ENCODE measurements around the gene TMEM63A.

TMEM63A gene

DNA sequence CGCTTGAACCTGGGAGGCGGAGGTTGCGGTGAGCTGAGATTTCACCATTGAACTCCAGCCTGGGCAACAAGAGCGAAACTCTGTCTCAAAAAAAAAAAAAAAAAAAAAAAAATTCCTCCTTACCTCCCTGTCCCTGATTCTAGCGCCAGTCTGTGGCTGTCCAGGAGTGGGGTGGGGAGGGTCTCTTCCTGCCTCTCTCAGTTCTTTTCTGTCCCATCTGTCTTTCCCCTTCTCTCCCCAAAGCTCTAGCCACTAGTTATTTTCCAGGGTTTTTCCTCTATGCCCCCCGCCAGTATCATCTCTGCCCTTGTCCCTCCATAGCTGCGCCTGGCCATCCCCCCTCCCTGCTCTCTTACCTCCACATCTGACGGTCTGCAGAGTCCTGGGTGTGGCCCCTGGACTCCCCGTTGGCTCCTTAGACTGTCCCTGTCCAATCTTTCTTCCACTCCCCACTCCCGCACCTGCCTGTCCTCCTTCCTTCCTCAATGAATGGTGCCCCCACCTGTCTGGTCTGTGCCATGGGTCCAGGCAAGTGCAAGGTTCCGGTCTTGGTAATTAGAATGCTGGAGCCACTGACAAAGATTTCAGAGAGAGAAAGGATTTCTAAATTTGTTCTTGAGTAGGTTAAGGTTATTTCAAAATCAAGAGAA is 1.6 kb upstream of the TMEM63A start:
- no peak for DNase-seq

DNA sequence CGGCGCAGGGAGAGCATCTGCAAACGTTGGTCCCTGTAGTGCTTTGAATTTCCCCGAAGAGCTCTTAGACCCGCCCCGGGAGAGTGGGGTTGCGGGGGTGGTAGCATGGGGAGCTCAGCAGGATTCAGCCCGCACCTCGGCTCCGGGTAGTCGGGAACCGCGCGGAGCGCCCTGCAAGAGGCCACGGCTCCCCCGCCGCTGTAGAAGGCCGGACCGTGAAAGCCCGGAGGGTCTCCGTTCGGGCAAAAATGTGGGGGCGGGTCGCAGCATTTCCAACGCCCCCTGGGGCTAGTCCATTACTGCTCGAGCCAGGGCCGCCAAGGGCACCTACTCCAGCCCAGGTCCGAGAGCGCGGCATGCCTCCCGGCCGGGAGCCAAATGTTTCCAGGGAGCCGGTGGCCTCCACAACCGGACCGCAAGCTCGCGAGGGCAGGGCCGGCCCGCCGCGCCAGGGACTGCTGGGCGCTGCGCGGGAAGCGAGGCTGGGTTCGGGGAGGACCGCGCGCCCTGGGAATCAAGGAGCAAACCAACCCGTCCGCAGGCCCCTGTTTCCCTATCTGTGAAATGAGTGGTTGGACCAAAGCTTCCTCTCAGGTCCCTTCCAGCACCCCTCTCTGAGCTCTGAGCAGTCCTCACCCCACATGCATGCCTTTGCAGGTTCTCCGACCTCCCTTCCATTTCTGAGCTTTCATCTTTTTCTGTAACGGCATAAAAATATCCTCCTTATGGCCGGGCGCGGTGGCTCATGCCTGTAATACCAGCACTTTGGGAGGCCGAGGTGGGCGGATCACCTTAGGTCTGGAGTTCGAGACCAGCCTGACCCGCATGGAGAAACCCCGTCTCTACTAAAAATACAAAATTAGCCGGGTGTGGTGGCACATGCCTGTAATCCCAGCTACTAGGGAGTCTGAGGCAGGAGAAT is 775 bp upstream of the TMEM63A start:
- DNase-seq, result peak; percentile 39

GRCh38 chr1:225881081-225881958 is 860 bp downstream of the TMEM63A start:
- DNase-seq, result peak; percentile 50

- DNase-seq, result no peak
These were observed 1.5 kb downstream of the TMEM63A start for GRCh38 chr1:225880636-225881035.

DNA sequence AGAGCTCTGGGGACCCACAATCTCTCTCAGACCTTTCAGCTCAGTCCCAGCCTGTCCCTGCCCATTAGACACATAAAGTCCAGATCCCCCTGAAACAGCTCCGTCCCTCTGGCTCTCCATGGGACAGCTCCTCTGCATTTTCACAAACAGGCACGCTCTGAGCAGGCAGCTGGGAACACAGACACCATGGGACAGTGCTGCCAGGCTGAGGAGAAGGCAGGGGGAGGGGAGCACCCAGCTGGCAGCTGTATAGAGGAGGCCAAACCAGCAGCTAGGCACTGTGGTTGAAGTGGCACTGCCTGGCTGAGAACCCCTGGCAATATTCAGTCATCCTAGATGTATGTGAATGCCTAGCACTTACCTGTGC is 2.0 kb downstream of the TMEM63A start:
- no peak for DNase-seq

DNA sequence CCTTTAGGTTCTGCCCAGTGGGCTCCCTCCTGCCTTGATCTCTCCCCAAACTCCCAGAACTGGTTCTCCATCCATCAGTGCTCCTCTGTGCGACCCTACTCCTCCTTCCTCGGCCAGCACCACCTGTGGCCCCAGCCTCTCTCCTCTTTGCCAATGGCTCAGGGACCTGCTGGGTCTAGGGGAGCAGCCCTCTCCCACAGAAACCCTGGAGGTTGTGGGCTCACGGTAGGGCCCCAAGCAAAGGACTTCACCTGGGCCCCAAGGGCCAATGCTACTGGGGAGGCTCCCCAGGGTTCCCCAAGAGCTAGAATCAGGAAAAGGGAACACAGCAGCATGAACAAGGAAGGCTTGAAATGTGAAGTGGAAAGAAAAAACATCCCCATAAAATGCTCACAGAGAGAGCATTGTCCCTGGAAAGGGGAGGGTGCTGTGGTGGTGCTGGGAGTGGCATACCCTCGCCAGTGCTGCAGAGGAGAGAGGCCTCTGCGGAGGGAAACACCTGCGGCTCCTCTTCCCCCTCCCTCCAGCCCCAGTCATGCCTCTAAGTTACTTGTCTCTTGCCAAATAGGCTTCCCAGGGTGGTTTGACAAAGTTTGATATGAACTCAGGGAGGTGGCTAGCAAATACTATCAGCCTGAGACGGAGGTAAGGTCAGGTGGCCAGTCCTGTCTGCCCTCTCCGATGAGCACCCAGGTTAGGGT is 2.5 kb downstream of the TMEM63A start:
- DNase-seq, result peak; percentile 47

DNA sequence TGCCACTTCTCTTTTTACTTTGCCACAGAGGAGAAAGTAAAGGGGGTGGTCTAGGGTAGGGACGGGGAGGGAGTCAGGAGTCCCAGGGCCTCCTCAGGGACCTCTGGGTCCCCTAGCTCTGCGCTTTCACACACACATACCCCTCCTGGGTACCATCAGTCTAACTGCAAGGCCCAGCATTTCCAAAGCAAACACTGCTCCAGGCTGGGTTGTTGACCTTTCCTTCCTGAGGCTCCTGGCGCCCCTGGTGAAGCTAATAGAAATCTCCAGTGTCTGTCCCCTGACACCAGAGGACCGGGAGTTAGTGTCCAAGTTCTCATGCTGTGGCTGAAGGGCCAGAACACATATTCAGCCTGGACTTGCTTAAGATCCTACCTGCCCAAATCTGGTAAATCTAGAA is 3.9 kb downstream of the TMEM63A start:
- no peak for DNase-seq

DNA sequence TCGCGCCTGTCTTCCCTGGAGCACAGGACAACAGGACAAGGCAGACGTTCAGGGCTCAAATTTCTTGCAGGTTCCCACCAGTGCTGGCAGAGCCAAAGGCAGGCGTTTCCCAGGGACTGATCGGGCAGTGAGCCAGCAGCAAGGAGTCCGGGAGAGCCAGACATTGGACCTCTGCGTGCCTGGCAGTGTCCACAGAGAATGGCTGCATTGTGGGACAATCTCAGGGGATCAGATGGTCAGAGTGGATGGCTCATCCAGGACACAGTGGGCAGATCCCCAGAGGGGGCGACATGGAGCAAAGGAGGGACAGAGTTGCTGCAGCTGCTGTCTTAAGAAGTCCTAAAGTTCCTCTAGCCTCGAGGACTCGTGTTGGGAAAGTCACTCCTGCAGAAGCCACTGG is 4.6 kb downstream of the TMEM63A start:
- no peak for DNase-seq

DNA sequence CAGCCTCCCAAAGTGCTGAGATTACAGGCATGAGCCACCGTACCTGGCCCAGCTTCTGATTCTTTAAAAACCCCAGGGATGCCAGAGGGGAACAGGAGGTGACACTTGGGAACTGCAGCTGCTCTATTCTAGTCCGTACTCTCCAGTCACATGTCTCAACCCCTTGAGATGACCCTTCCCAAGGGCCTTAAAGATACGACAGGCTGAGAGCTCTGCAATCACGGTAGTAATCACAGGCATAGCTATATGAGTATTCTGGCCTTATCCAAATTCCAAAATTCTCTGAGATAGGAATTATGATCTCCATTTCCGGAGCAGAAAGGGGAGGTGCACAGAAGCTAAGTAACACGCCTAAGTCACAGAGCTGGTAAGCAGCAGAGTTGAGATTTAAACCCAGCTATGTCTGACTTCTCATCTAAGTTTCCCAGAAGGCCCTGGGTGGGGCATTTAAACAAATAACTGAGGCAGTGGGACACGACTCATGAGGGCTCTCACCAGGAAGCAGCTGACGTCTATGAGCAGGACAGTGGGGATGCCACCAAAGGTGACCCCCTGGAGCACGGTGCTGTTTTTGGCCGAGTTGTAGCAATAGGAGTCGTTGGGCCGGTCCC is 5.2 kb downstream of the TMEM63A start:
- DNase-seq, result no peak

GRCh38 chr1:225875044-225875815 is 7.0 kb downstream of the TMEM63A start:
- DNase-seq, result no peak

DNA sequence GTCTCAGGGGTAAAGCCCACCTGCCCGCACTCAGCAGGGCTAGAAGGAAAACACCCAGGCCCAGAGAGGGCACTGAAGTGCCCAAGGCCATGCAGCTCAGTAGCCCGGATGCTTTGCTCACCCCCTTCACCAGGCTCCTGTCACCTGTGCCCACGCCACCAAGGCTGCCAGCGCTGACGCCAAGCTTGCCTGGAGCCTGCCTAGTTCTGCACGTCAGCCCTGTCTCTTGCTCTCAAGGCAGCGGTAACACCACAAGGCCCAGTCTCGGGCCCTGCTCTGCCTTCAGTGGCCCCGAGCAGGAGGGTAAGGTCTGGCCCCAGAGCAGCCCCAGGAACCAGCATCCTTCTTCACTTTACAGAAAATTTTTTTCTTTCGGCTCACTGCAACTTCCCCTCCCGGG is 7.7 kb downstream of the TMEM63A start:
- DNase-seq, result no peak

- no peak for DNase-seq
These were observed 8.8 kb downstream of the TMEM63A start for GRCh38 chr1:225873281-225873850.

GRCh38 chr1:225872075-225872430 is 10.1 kb downstream of the TMEM63A start:
- no peak for DNase-seq

DNA sequence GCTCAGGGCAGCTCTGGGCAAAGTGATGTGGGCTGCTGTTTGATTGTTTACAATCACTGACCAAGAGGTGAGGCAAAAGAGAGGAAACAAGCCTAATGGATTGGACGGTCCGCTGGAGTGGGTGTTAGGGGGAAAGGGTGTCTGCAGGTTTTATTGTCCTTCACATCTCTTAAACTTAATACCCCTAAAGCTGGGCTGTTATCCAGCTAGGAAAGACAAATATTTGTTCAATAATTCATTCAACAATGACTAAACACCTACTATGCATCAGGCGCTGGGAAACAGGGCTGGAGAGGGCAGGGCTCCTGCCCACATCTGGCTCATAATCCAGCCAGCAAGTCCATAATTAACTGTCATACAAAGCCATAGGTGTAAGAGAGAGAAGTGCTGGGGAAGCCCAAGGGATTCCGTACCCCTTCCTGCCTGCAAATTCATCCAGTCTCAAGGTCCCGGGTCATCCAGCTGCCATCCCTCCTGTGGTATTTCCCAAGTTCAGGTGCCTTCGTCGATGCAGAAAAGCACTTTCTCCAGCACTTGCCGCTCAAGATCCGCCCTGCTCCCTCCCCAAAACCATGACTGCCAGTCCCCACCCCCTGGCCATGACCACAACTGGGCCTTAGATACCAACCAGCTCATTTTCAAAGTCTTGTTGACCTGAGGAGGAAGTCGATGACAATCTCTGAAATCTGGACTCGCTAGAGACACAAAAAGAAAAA is 10.7 kb downstream of the TMEM63A start:
- DNase-seq, result no peak

GRCh38 chr1:225870911-225871310 is 11.3 kb downstream of the TMEM63A start:
- no peak for DNase-seq

DNA sequence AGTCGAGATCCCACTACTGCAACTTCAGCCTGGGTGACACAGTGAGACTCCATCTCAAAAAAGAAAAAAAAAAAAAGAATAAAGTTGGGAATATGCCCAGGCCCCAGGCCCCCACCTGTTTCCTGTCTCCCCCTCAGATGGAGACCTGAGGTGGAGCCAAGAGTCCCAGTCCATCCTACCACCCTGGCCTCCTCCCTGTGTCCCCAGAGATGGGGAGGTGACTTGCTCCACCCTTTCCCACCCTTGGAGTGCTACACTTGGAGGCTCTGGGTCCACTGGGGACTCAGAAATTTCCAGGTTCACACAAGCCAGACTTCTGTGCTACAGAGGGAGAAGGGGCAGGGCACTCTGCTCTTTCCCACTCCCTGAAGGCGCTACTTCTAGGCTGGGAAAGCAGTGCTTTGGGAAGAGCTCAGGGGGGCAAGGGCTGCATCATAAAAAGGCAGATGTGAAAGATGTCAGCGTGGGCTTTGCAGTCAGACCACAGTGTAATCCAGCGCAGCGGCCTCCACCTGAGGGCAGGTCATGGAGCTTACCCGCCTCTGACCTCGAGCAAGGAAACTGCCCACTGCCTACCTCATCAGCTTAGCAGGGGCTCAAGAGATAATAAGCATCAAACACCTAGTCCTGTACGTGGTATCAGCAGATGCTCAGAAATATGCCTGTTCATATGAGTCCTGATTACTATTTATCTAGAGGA is 13.4 kb downstream of the TMEM63A start:
- no peak for DNase-seq

DNA sequence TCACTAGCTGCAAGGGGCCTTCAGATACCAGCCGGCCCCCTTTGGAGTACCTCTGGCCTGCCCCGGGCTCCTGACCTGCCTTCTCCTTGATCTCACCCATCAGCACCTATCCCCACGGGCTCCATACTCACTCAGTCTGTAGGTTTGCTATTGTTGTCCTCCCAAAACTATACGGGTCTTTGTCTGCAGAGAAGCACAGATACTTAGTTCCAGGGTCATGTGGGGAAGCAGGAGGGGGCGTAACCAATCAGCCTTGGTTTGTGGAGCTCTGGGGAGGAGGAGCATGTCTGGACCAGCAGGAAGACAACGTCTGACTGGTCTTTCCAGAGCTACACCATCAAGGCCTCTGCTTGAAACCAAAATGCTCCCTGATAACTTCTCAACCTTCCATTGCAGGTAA is 15.2 kb downstream of the TMEM63A start:
- DNase-seq, result no peak

- peak; percentile 66 for DNase-seq
These were observed 15.9 kb downstream of the TMEM63A start for GRCh38 chr1:225866061-225866837.

GRCh38 chr1:225865514-225865913 is 16.7 kb downstream of the TMEM63A start:
- DNase-seq, result no peak

Data from activated CD4-positive, alpha-beta T cell treated with anti-CD3 and anti-CD28 coated beads, Interleukin-2, amount 50 U/mL, for 1 hour (primary cell).